GM13976 (cell line): ENCODE measurements around the gene SPINK1.
"Not testable (repeated sequence)": the region's sequence is repeated elsewhere in the genome, so short reads cannot be mapped to it uniquely, and the experiment has no call there.

Experiments used
- DNase-seq: peaks from one replicate; pipeline ENCODE4 v3.0.0; 2012; ENCODE audit warnings: low spot score
- CTCF ChIP-seq: IDR thresholded peaks from 2 replicates; pipeline ENCODE4 v1.5.1; 2012; ENCODE audit warnings: borderline replicate concordance, mild to moderate bottlenecking; ENCODE audit not compliant: insufficient read depth; ENCODE audit errors: extremely low read depth, missing control alignments, control extremely low read depth
- in situ Hi-C: fragments of 300-500 bp; cut with MboI; formaldehyde crosslinking; loops from one replicate; pipeline ENCODE4 v1.12.0; 2022; ENCODE audit warnings: low sequenced_read_pairs, mixed read lengths, inconsistent platforms; ENCODE audit not compliant: unreplicated experiment

SPINK1 gene

DNA sequence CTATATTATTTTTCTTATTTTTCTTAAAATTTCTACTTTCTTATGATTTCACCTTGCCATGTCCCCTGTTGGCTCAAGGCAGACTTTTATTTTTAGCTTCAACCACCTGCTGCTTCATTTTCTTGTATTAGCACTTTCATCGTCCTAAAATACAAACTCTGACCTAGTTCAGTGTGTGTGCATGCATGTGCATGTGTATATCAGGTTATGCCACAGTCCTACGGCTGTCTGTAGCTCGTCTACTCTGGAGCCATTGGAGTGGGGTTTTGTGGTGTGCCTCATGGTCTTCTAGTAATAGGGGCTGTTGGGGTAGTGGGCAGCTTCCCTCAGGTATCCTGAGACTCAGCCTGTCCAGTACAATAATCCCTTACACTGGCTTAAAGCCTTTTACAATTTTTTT, 13.4 kb upstream of the SPINK1 start:
- no peak for DNase-seq
- no peak for TF ChIP-seq CTCF
- in situ Hi-C loops: no loop called here

- no peak for TF ChIP-seq CTCF
- in situ Hi-C loops: no loop called here
- DNase-seq: no peak
Observed at GRCh38 chr5:147842869-147843268, 11.4 kb upstream of the SPINK1 start.

DNA sequence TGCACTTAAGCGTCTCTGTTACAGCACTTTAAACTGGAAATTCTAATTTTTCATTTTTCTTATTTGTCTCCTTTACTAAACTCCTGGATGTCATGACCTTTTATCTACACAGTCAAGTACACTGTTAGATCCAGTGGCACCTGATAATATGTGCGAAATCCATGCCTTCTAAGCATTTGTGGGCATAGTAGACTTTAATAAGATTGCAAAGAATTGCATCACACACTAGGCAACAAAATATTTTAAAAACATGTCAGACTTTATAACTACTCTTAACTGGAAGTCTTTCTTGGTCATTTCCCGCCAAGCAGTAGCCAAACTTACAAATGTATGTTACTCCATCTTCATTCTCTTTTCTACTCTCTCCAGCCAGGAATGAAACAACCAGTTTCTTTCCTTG, 5.0 kb upstream of the SPINK1 start:
- DNase-seq: no peak
- TF ChIP-seq CTCF: no peak
- in situ Hi-C loops: no loop called here

DNA sequence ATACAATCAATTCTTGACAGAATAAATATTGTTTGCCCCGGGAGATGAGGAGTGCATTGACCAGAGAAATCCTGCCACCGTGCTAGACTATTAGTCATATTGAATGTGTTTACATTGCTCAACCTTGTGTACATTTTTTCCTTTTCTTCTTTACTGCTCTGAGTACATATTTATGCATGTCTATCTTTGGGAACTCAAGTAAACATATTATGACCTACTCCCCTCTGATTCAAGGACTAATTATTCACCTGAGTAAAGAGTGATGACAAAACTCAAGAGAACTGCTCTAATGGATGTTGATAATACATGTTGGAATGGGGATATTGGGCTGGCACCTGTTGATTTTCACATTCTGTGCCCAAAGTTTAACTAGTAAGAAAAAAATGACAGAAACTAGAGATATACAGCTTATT, 3.9 kb upstream of the SPINK1 start:
- in situ Hi-C loops: no loop called here
- no peak for TF ChIP-seq CTCF
- no peak for DNase-seq

DNA sequence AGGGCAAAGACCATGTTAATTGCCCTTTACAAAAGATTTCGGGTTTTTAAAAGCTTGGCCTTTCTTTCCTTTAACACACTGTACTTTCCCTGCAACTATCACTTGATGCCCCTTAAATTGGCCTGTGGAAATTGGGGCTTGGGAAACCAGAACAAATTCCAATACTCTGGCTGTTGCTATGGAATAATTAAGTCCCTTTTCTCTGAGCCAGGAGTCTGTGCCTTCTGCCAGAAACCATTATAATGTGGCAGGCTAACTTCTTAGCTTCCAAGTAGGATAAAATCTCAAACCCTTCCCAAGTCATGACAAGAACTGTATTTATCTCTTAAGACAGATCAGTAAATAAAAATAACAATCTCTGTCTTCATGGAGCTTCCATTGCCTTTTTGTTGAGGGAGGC, 1.1 kb upstream of the SPINK1 start:
- DNase-seq: no peak
- no peak for TF ChIP-seq CTCF
- in situ Hi-C loops: no loop called here

DNA sequence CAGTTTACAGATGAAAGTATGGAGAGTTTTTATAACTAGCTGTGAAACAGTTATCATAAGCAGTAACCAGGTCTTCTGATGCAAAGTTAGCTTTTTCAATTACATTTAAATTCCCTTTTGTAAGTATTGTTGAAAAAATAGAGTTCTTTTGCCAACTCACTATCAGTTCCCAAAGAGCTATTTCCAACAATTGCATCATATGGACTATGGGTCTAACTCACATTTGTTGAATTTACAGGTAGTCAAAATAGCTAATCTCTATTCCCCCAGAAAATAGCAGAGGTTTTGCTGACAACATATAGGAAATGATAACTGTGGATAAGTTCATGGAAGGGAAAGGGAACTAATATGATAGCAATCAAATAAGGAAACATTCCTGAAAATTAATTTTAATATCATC, 1.4 kb downstream of the SPINK1 start:
- no peak for TF ChIP-seq CTCF
- no peak for DNase-seq
- in situ Hi-C loops: no loop called here

- not testable (repeated sequence) for DNase-seq
- in situ Hi-C loops: loop anchor here (10.0 kb wide), 1 partner anchor 202 kb away; no protein-coding TSS in a partner anchor
Observed at GRCh38 chr5:147827017-147827416, 4.5 kb downstream of the SPINK1 start.
